Fibroblast of villous mesenchyme (primary cell): Measurements from ENCODE around the gene SPATC1L. TPM values are rescaled to one million over a fixed set of nuclear protein-coding genes. Genes with fewer than 3 reads are reported as not detected.

ENCODE experiments used
- DNase-seq: peaks from one replicate; pipeline ENCODE4 v3.0.0-alpha.2; 2010; ENCODE audit warnings: low read depth
- H3K4me3 ChIP-seq: 2 replicates; pipeline ENCODE4 v1.5.1; 2011; ENCODE audit warnings: low read depth, mild to moderate bottlenecking, low read length
- CTCF ChIP-seq: IDR thresholded peaks from 2 replicates; pipeline ENCODE4 v1.5.1; 2012; ENCODE audit warnings: low read depth, mild to moderate bottlenecking, low read length; ENCODE audit not compliant: insufficient read depth
- total RNA-seq: library from RNA; depleted of rRNA; stranded (reverse); fragments of >200 nt; gene quantifications from 2 replicates; pipeline ENCODE4 v1.2.3, GENCODE V29; 2012

The SPATC1L gene
- total RNA-seq, 1 donor, result 9.5 TPM

- DNase-seq, result no peak
- no peak overlapping the region for H3K4me3 ChIP-seq
Observed at GRCh38 chr21:46219591-46220239, 35.5 kb upstream of the SPATC1L start.

GRCh38 chr21:46218906-46219590 is 34.8 kb upstream of the SPATC1L start:
- no peak for DNase-seq
- no peak for TF ChIP-seq CTCF
- H3K4me3 ChIP-seq, result no peak overlapping the region

More at GRCh38 chr21:46219591-46220239, 35.5 kb upstream of the SPATC1L start:
- no peak for TF ChIP-seq CTCF

GRCh38 chr21:46217511-46218196 is 33.4 kb upstream of the SPATC1L start:
- TF ChIP-seq CTCF, result no peak
- H3K4me3 ChIP-seq, result no peak overlapping the region
- no peak for DNase-seq

GRCh38 chr21:46216132-46216747 is 32.0 kb upstream of the SPATC1L start:
- no peak for DNase-seq
- TF ChIP-seq CTCF, result no peak
- H3K4me3 ChIP-seq, result no peak overlapping the region

GRCh38 chr21:46215436-46216131 is 31.3 kb upstream of the SPATC1L start:
- TF ChIP-seq CTCF, result no peak
- no peak overlapping the region for H3K4me3 ChIP-seq
- no peak for DNase-seq
